GM18858 (cell line): ENCODE results near the gene VAV2.
"Not testable (repeated sequence)": the region's sequence is repeated elsewhere in the genome, so short reads cannot be mapped to it uniquely, and the experiment has no call there.

Source experiments
- ATAC-seq: cut with Tn5 transposase; IDR thresholded peaks from one replicate; pipeline ENCODE4 v1.9.1; 2021; ENCODE audit not compliant: unreplicated experiment

VAV2 gene

GRCh38 chr9:133778336-133779013 lies 213.6 kb downstream of the VAV2 start:
- ATAC-seq, result no peak

- no peak for ATAC-seq
Observed at GRCh38 chr9:133777871-133778270, 214.3 kb downstream of the VAV2 start.

- no peak for ATAC-seq
Observed at GRCh38 chr9:133777068-133777791, 214.9 kb downstream of the VAV2 start.

GRCh38 chr9:133775951-133776905 lies 215.9 kb downstream of the VAV2 start:
- ATAC-seq, result no peak

GRCh38 chr9:133775291-133775690 lies 216.8 kb downstream of the VAV2 start:
- no peak for ATAC-seq

- no peak for ATAC-seq
Observed at GRCh38 chr9:133774799-133775198, 217.3 kb downstream of the VAV2 start.

GRCh38 chr9:133773889-133774655 lies 218.1 kb downstream of the VAV2 start:
- ATAC-seq, result no peak

GRCh38 chr9:133772581-133772980 lies 219.5 kb downstream of the VAV2 start:
- ATAC-seq, result no peak

GRCh38 chr9:133771486-133772482 lies 220.3 kb downstream of the VAV2 start:
- no peak for ATAC-seq

- no peak for ATAC-seq
Observed at GRCh38 chr9:133770076-133770777, 221.9 kb downstream of the VAV2 start.

GRCh38 chr9:133769511-133770075 lies 222.5 kb downstream of the VAV2 start:
- ATAC-seq, result no peak

GRCh38 chr9:133768859-133769510 lies 223.1 kb downstream of the VAV2 start:
- ATAC-seq, result no peak

- no peak for ATAC-seq
Observed at GRCh38 chr9:133768371-133768858, 223.7 kb downstream of the VAV2 start.

- no peak for ATAC-seq
Observed at GRCh38 chr9:133767625-133768024, 224.5 kb downstream of the VAV2 start.

- ATAC-seq, result no peak
Observed at GRCh38 chr9:133767008-133767407, 225.1 kb downstream of the VAV2 start.

- ATAC-seq, result not testable (repeated sequence)
Observed at GRCh38 chr9:133766234-133766633, 225.9 kb downstream of the VAV2 start.

GRCh38 chr9:133763272-133764183 lies 228.6 kb downstream of the VAV2 start:
- no peak for ATAC-seq
